Smooth muscle cell (in vitro differentiated cells): Measurements from ENCODE around the gene FOXK1. TPM values are rescaled to one million over a fixed set of nuclear protein-coding genes. Genes with fewer than 3 reads are reported as not detected.
A peak's percentile ranks its signal among the peaks of the same experiment; 100 is the strongest.

ENCODE experiments used
- DNase-seq: peaks from one replicate; lab custom pipeline; 2025; ENCODE audit not compliant: unreplicated experiment; lab: John Stamatoyannopoulos, UW
- H2AFZ ChIP-seq: fragments of 200-600 bp; sonication (generic); 2 replicates; pipeline ENCODE4 v1.6.0; 2016; ENCODE audit warnings: antibody characterized with exemption, low read depth, mild to moderate bottlenecking
- H3F3A ChIP-seq: fragments of 200-600 bp; sonication (generic); 2 replicates; pipeline ENCODE4 v1.6.0; 2017; ENCODE audit warnings: antibody characterized with exemption, low read depth
- H3K27ac ChIP-seq: fragments of 200-600 bp; sonication (generic); 2 replicates; pipeline ENCODE4 v1.5.1; 2016; ENCODE audit warnings: low read depth, mild to moderate bottlenecking
- H3K27me3 ChIP-seq: fragments of 200-600 bp; sonication (generic); 2 replicates; pipeline ENCODE4 v1.6.1; 2016; ENCODE audit warnings: low read depth, mild to moderate bottlenecking
- H3K36me3 ChIP-seq: fragments of 200-600 bp; sonication (generic); 2 replicates; pipeline ENCODE4 v1.5.1; 2016; ENCODE audit warnings: low read depth
- H3K4me1 ChIP-seq: fragments of 200-600 bp; sonication (generic); 2 replicates; pipeline ENCODE4 v1.5.1; 2016; ENCODE audit warnings: low read depth
- H3K4me2 ChIP-seq: fragments of 200-600 bp; sonication (generic); 2 replicates; pipeline ENCODE4 v1.6.0; 2016; ENCODE audit warnings: mild to moderate bottlenecking
- H3K4me3 ChIP-seq: fragments of 200-600 bp; sonication (generic); 2 replicates; pipeline ENCODE4 v1.5.1; 2016; ENCODE audit warnings: mild to moderate bottlenecking
- H3K79me2 ChIP-seq: fragments of 200-600 bp; sonication (generic); 2 replicates; pipeline ENCODE4 v1.6.0; 2016; ENCODE audit warnings: low read depth, mild to moderate bottlenecking
- H3K9ac ChIP-seq: fragments of 200-600 bp; sonication (generic); 2 replicates; pipeline ENCODE4 v1.6.0; 2016; ENCODE audit warnings: low read depth
- H3K9me3 ChIP-seq: fragments of 200-600 bp; sonication (generic); replicated peaks from 2 replicates; pipeline ENCODE4 v1.5.1; 2016; ENCODE audit warnings: low read depth
- H4K20me1 ChIP-seq: fragments of 200-600 bp; sonication (generic); 2 replicates; pipeline ENCODE4 v1.6.0; 2016; ENCODE audit warnings: low read depth
- CTCF ChIP-seq: fragments of 200-600 bp; sonication (generic); IDR thresholded peaks from 2 replicates; pipeline ENCODE4 v1.5.1; 2017; ENCODE audit warnings: borderline replicate concordance, mild to moderate bottlenecking, antibody characterized with exemption; ENCODE audit not compliant: insufficient read depth, poor library complexity, severe bottlenecking
- WGBS: methylation state at CpG from one replicate; pipeline ENCODE4 v1.1.7; 2016; ENCODE audit warnings: low lambda C conversion rate; 5-methylcytosine and 5-hydroxymethylcytosine counted together
- polyA plus RNA-seq: library from polyadenylated mRNA; unstranded; fragments of >200 nt; fragmentation: Nextera tagmentation; extraction: Ambion mirVana; gene quantifications from 2 replicates; pipeline ENCODE4 v1.2.1, GENCODE V29; 2016
- total RNA-seq: library from RNA; depleted of rRNA; stranded (reverse); fragments of >200 nt; gene quantifications from 2 replicates; pipeline ENCODE4 v1.2.3, GENCODE V29; 2014

Gene FOXK1
- total and polyA plus RNA-seq, 2 experiments from 2014 or later, result 6.0 to 11.6 TPM

GRCh38 chr7:4775250-4775847, 93.3 kb downstream of the FOXK1 start, which contains the start of gene AP5Z1:
Gene AP5Z1 (plus strand): TSS chr7:4775623. CDS start chr7:4775716, 93 bp downstream.
- Histone ChIP-seq H3F3A (no peaks in the 10 kb centered on the region), H3K4me1 (no peaks in the 10 kb centered on the region), H3K27me3 (no peaks in the 10 kb centered on the region), H3K9me3 (no peaks in the 10 kb centered on the region), H3K4me2 (peak within 1 kb of the TSS; percentile 86), H3K27ac (peak within 1 kb of the TSS; percentile 93), H2AFZ (peak within 1 kb of the TSS; percentile 49), H3K4me3 (peak within 1 kb of the TSS; percentile 65), H3K36me3 (no peaks in the 10 kb centered on the region), H3K79me2 (peaks cover 37% of the 10 kb centered on the region), H4K20me1 (peaks cover 13% of the 10 kb centered on the region), H3K9ac (peak within 1 kb of the TSS; percentile 98)
- under 1% methylated on average over 52 of the region's 55 CpGs for WGBS
- TF ChIP-seq CTCF, result no peak
- peak; percentile 68 for DNase-seq

- Histone ChIP-seq H3K4me1 (no peaks in the 10 kb centered on the region), H3K9ac (peak overlapping the region; percentile 98), H2AFZ (peak overlapping the region; percentile 49), H3F3A (no peaks in the 10 kb centered on the region), H3K4me2 (peak overlapping the region; percentile 86), H4K20me1 (peaks cover 18% of the 10 kb centered on the region), H3K9me3 (no peaks in the 10 kb centered on the region), H3K27me3 (no peaks in the 10 kb centered on the region), H3K79me2 (peaks cover 40% of the 10 kb centered on the region), H3K27ac (peak overlapping the region; percentile 93), H3K4me3 (peak overlapping the region; percentile 65), H3K36me3 (no peaks in the 10 kb centered on the region)
- peak; percentile 57 for DNase-seq
- no peak for TF ChIP-seq CTCF
- 30% methylated on average over 32 of the region's 32 CpGs for WGBS
These were observed 93.9 kb downstream of the FOXK1 start for GRCh38 chr7:4775848-4776623.

GRCh38 chr7:4779118-4779517, 97.0 kb downstream of the FOXK1 start:
- no peaks in the 10 kb centered on the region for H3K27me3 ChIP-seq
- H3K36me3 ChIP-seq, result no peaks in the 10 kb centered on the region
- H3K4me3 ChIP-seq, result no peak overlapping the region
- no peaks in the 10 kb centered on the region for H3K4me1 ChIP-seq
- H3K79me2 ChIP-seq, result peaks cover 40% of the 10 kb centered on the region
- no peak for TF ChIP-seq CTCF
- 97% methylated on average over 5 of the region's 5 CpGs for WGBS
- no peaks in the 10 kb centered on the region for H3F3A ChIP-seq
- no peak overlapping the region for H3K27ac ChIP-seq
- no peaks in the 10 kb centered on the region for H3K9me3 ChIP-seq
- H2AFZ ChIP-seq, result no peak overlapping the region
- H4K20me1 ChIP-seq, result peaks cover 31% of the 10 kb centered on the region
- no peak for DNase-seq
- H3K9ac ChIP-seq, result no peak overlapping the region
- no peak overlapping the region for H3K4me2 ChIP-seq
